Measurements from ENCODE around the gene RAPGEF2.

DNA sequence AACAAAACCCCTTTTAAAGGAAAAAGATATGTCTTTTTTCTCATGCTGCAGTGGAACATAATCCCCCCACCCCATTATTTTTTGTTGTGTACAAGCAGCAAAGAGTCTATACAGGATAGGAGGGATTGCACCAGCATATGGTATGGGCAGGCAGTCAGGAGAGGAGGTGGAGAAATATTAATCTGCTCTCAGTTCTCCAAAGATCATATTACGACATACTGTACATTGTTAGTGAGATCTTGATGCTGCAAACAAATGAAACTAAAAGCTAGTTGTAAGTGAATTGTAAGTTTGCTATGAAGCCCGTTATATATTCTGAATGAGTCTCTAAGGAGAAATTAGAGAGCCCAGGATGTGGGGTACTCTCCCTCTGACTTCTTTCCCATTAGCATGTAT lies 75.3 kb downstream of the RAPGEF2 start:
- TF ChIP-seq CTCF (conservative IDR thresholded peaks at IDR 0.05) (no peak), ZFX (IDR thresholded peaks at IDR 0.05) (no peak)
